Measurements from ENCODE around the gene GABBR1.
"Not testable (repeated sequence)": the region's sequence is repeated elsewhere in the genome, so short reads cannot be mapped to it uniquely, and the experiment has no call there.

GABBR1 gene

DNA sequence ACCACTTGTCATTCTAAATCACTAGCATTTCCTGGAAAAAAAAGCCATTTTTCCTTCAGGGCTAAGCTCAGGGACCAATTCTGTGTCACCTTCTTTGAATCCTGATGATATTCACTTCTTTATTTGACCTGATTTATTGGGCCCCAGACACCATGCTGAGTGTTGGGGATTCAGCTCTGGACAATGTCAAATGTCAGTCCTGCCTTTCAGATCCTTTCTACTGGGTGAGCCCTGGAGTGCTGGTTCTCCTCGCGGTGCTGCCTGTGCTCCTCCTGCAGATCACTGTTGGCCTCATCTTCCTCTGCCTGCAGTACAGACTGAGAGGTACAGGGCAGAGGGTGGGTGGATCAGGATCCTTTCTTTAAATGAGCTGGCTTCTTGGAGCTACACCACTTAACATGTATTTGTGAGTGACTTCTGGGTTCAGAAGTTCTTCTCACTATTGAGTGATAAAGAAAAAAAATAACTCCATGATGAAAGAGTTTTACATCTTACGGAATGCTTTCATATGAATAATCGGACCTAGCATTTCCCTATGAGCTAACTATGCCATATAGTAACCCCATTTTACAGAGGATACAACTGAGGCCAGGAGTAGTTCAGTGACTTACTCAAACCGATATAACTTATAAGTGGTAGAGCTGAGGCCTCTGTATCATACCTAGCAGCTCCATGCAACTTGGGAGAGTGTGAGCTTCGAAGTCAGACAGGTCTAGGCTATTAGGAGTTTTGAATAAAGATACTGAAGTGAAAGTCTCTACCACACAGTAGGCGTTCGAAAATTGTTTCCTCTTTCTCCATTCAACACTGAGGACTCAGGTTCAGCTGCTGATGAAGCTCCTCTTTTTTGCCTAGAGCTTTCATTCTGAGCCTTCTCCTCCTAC, 33.2 kb upstream of the GABBR1 start:
- peaks cover 8% of the 10 kb centered on the region for H3K4me1 ChIP-seq (ENCODE audit: insufficient read depth, insufficient read length)
- TF ChIP-seq ZNF274 (IDR thresholded peaks at IDR 0.05; ENCODE audit: low read depth, low read length) (no peak), YY1 (IDR thresholded peaks at IDR 0.05; ENCODE audit: insufficient read depth, insufficient read length) (no peak), SUZ12 (IDR thresholded peaks at IDR 0.05; ENCODE audit: extremely low read depth, insufficient read depth, insufficient read length) (no peak)
- no peak for DNase-seq (ENCODE audit: low read depth, low spot score)
- H3K4me3 ChIP-seq (ENCODE audit: insufficient read length, low read depth), result no peak overlapping the region
- peak overlapping the region; percentile 53 for H3K9ac ChIP-seq (ENCODE audit: insufficient read length, low read depth)
- H3K36me3 ChIP-seq (ENCODE audit: insufficient read depth, insufficient read length, low read length), result peaks cover 3% of the 10 kb centered on the region
- H3K27me3 ChIP-seq (ENCODE audit: insufficient read depth, insufficient read length), result no peaks in the 10 kb centered on the region
- H3K9me3 ChIP-seq (ENCODE audit: insufficient read depth, low read length), result no peaks in the 10 kb centered on the region

DNA sequence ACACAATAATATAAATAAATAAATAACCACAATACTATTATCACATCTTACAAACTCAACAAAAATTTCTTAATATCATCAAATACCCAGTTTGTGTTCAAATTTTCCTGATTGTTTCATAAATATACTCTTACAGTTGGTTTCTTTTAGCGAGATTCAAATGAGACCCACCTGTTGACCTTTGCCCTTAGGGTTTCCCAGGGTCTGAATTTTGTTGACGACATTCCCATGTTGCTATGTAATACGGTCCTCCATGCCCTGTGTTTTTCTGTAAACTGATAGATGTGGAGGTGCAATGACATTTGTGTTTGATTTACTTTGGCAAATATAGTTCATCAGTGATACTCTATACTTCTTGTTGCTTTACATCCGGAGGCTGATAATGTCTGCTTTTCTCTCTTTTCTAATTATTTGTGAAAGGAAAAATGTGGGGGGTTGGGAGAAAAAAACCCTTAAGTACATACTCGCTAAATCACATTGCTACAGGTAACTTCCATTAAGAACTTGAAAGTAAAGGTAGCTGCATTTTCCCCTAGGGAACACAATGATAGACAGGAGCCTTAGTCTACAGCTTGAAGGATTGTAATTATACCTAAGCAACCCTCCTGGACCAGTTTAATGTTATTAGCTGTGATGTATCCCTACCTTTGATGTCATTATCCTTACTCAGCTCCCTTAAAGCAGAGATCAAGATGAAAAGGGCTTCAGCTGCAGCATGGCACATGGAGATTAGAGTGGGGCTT, 30.5 kb upstream of the GABBR1 start:
- Histone ChIP-seq H3K36me3 (ENCODE audit: insufficient read depth, insufficient read length, low read length) (no peaks in the 10 kb centered on the region), H3K9me3 (ENCODE audit: insufficient read depth, low read length) (no peaks in the 10 kb centered on the region), H3K4me1 (ENCODE audit: insufficient read depth, insufficient read length) (peaks cover 7% of the 10 kb centered on the region), H3K9ac (ENCODE audit: insufficient read length, low read depth) (no peak overlapping the region), H3K27me3 (ENCODE audit: insufficient read depth, insufficient read length) (no peaks in the 10 kb centered on the region), H3K4me3 (ENCODE audit: insufficient read length, low read depth) (no peak overlapping the region)
- TF ChIP-seq ZNF274 (IDR thresholded peaks at IDR 0.05; ENCODE audit: low read depth, low read length), result no peak
- no peak for TF ChIP-seq YY1 (IDR thresholded peaks at IDR 0.05; ENCODE audit: insufficient read depth, insufficient read length)
- no peak for TF ChIP-seq SUZ12 (IDR thresholded peaks at IDR 0.05; ENCODE audit: extremely low read depth, insufficient read depth, insufficient read length)
- DNase-seq (ENCODE audit: low read depth, low spot score), result no peak

DNA sequence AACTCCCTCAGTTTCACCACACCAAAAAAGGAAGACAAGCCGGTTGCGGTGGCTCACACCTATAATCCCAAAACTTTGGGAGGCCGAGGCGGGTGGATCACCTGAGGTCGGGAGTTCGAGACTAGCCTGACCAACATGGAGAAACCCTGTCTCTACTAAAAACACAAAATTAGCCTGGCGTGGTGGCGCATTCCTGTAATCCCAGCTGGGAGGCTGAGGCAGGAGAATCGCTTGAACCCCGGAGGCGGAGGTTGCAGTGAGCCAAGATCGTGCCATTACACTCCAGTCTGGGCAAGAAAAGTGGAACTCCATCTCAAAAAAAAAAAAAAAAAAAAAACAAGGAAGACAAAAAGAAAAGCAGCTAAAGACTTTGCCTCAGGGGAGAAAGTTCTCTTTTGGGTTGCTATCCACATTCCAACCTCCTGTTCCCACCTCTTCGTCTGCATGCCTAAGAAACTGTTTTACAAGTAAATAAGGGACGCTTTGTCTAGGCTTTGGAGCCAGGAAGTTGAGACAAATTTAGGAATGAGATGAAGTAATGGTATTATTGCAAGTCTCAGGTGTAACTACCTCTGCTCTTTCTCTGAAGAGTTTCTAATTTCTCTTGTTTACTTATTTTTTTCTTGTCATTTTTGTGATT, 28.6 kb upstream of the GABBR1 start:
- H3K27me3 ChIP-seq (ENCODE audit: insufficient read depth, insufficient read length); H3K4me3 ChIP-seq (ENCODE audit: insufficient read length, low read depth); H3K36me3 ChIP-seq (ENCODE audit: insufficient read depth, insufficient read length, low read length); H3K9ac ChIP-seq (ENCODE audit: insufficient read length, low read depth); H3K9me3 ChIP-seq (ENCODE audit: insufficient read depth, low read length): not testable (repeated sequence)
- H3K4me1 ChIP-seq (ENCODE audit: insufficient read depth, insufficient read length), result peaks cover 11% of the 10 kb centered on the region
- DNase-seq (ENCODE audit: low read depth, low spot score), result peak; percentile 87

DNA sequence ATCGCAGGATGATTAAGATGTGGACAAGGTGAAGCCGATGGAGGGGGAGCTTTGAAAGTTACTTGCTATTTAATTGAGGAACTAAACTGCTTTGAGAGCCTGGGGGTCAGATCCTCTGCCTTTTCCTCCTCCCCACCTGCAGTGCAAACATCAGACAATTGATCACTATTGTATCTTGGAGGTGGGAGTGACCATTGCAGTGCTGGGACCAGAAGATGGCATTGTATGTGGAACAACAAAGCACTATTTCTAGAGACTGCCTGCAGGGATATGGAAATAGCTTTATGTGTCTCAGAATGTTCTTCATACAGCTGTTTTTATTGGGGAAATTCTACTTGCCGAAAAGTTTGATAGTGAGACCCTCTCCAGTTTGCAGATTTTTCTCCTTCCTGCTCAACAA, 28.1 kb upstream of the GABBR1 start:
- H3K9ac ChIP-seq (ENCODE audit: insufficient read length, low read depth), result no peak overlapping the region
- TF ChIP-seq ZNF274 (IDR thresholded peaks at IDR 0.05; ENCODE audit: low read depth, low read length), result no peak
- TF ChIP-seq YY1 (IDR thresholded peaks at IDR 0.05; ENCODE audit: insufficient read depth, insufficient read length), result no peak
- no peak for TF ChIP-seq SUZ12 (IDR thresholded peaks at IDR 0.05; ENCODE audit: extremely low read depth, insufficient read depth, insufficient read length)
- H3K4me3 ChIP-seq (ENCODE audit: insufficient read length, low read depth), result no peak overlapping the region
- H3K9me3 ChIP-seq (ENCODE audit: insufficient read depth, low read length), result no peaks in the 10 kb centered on the region
- no peak for DNase-seq (ENCODE audit: low read depth, low spot score)
- H3K27me3 ChIP-seq (ENCODE audit: insufficient read depth, insufficient read length), result no peaks in the 10 kb centered on the region
- no peaks in the 10 kb centered on the region for H3K36me3 ChIP-seq (ENCODE audit: insufficient read depth, insufficient read length, low read length)
- peaks cover 7% of the 10 kb centered on the region for H3K4me1 ChIP-seq (ENCODE audit: insufficient read depth, insufficient read length)

DNA sequence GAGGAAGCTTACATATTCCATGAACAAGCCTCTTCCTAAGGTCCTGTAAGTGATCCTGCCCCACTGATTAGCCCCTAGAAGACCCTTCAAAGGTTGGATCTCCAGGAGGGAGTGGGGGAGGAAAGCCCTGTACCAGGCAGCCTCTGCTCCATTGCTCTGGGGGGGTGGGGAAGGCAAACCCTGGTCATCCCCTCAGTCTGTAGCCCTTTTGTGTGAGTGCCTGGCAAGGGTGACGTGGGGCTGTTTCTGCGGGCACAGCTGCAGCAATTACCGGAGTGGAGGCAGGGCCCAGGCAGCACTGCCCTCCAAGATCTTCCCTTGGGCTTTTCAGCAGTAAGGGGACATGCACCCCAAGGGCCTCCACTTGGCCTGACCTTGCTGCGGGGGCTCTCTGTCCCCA, 23.8 kb upstream of the GABBR1 start, which contains the start of gene MOG:
Gene MOG, plus strand, starts transcription at position 295 of the 400 bp plus-strand sequence. CDS start 118 bp downstream, outside the sequence.
- no peak within 1 kb of the TSS for H3K4me3 ChIP-seq (ENCODE audit: insufficient read length, low read depth)

DNA sequence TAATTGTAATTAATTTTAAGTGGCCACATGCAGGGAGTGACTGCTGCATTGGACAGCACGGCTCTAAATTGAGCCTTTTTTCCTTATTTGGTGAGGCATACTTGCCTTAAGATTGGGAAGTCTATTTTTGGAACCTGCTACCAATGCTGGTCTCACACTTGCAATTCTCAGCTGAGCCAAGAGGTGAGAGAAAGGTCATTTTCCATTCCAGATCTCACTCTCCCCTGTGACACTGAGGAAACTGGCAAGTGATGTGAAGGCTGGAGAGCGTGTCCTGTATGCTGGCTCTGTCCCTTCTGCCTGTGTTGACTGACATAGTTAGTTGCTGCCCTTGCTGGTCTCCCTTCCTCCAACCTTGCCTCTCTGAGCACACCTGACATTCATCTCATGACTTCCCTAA, 23.2 kb upstream of the GABBR1 start:
- H3K27me3 ChIP-seq (ENCODE audit: insufficient read depth, insufficient read length), result no peaks in the 10 kb centered on the region
- TF ChIP-seq SUZ12 (IDR thresholded peaks at IDR 0.05; ENCODE audit: extremely low read depth, insufficient read depth, insufficient read length) (no peak), ZNF274 (IDR thresholded peaks at IDR 0.05; ENCODE audit: low read depth, low read length) (no peak), YY1 (IDR thresholded peaks at IDR 0.05; ENCODE audit: insufficient read depth, insufficient read length) (no peak)
- no peaks in the 10 kb centered on the region for H3K36me3 ChIP-seq (ENCODE audit: insufficient read depth, insufficient read length, low read length)
- peaks cover 8% of the 10 kb centered on the region for H3K4me1 ChIP-seq (ENCODE audit: insufficient read depth, insufficient read length)
- no peak for DNase-seq (ENCODE audit: low read depth, low spot score)
- H3K4me3 ChIP-seq (ENCODE audit: insufficient read length, low read depth), result no peak overlapping the region
- H3K9ac ChIP-seq (ENCODE audit: insufficient read length, low read depth), result no peak overlapping the region
- no peaks in the 10 kb centered on the region for H3K9me3 ChIP-seq (ENCODE audit: insufficient read depth, low read length)

More for the DNA sequence above, 23.8 kb upstream of the GABBR1 start, which contains the start of gene MOG:
- H3K36me3 ChIP-seq (ENCODE audit: insufficient read depth, insufficient read length, low read length), result no peaks in the 10 kb centered on the region
- no peaks in the 10 kb centered on the region for H3K9me3 ChIP-seq (ENCODE audit: insufficient read depth, low read length)
- H3K9ac ChIP-seq (ENCODE audit: insufficient read length, low read depth), result no peak within 1 kb of the TSS
- no peak for TF ChIP-seq ZNF274 (IDR thresholded peaks at IDR 0.05; ENCODE audit: low read depth, low read length)
- TF ChIP-seq SUZ12 (IDR thresholded peaks at IDR 0.05; ENCODE audit: extremely low read depth, insufficient read depth, insufficient read length), result no peak
- TF ChIP-seq YY1 (IDR thresholded peaks at IDR 0.05; ENCODE audit: insufficient read depth, insufficient read length), result no peak
- peaks cover 8% of the 10 kb centered on the region for H3K4me1 ChIP-seq (ENCODE audit: insufficient read depth, insufficient read length)
- H3K27me3 ChIP-seq (ENCODE audit: insufficient read depth, insufficient read length), result no peaks in the 10 kb centered on the region
- no peak for DNase-seq (ENCODE audit: low read depth, low spot score)

DNA sequence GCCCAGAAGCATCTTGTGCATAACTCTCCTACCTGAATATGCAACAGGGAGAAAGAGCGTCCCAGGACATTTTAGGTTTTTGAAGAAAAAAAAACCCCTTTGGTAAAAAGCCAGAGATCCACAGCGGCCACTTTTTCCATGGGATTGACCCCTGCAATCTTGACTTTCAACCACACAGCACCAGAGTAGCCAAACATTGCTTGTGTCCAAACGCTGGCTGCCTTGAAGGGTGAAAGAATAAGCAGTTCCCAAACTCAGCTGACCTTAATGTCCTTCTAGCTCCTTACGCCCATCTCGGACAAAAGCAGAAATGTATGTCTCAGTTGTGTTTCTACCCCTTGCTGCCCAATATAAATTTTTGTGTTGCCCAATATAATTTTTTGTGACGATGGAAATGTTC, 22.7 kb upstream of the GABBR1 start:
- no peak for DNase-seq (ENCODE audit: low read depth, low spot score)
- H3K4me3 ChIP-seq (ENCODE audit: insufficient read length, low read depth), result no peak overlapping the region
- peaks cover 8% of the 10 kb centered on the region for H3K4me1 ChIP-seq (ENCODE audit: insufficient read depth, insufficient read length)
- H3K9me3 ChIP-seq (ENCODE audit: insufficient read depth, low read length), result no peaks in the 10 kb centered on the region
- H3K9ac ChIP-seq (ENCODE audit: insufficient read length, low read depth), result peak overlapping the region; percentile 36
- H3K27me3 ChIP-seq (ENCODE audit: insufficient read depth, insufficient read length), result no peaks in the 10 kb centered on the region
- H3K36me3 ChIP-seq (ENCODE audit: insufficient read depth, insufficient read length, low read length), result no peaks in the 10 kb centered on the region
- no peak for TF ChIP-seq ZNF274 (IDR thresholded peaks at IDR 0.05; ENCODE audit: low read depth, low read length)
- TF ChIP-seq SUZ12 (IDR thresholded peaks at IDR 0.05; ENCODE audit: extremely low read depth, insufficient read depth, insufficient read length), result no peak
- TF ChIP-seq YY1 (IDR thresholded peaks at IDR 0.05; ENCODE audit: insufficient read depth, insufficient read length), result no peak
